Head of caudate nucleus (tissue), 42 donors: ENCODE measurements around the gene EPB41L4A.
"Not testable (repeated sequence)": the region's sequence is repeated elsewhere in the genome, so short reads cannot be mapped to it uniquely, and the experiment has no call there.

Experiments used
- DNase-seq, 42 donors: peaks; one replicate each; pipeline versions ENCODE4 v3.0.0 to v3.0.0-alpha.2; 2020 to 2021; ENCODE audit warnings: mixed read lengths in 7 of 42
- intact Hi-C: fragments of 100-400 bp; cut with DNase I; formaldehyde crosslinking; loops from one replicate; pipeline ENCODE4 v1.15.0; 2022

Gene EPB41L4A, protein sequence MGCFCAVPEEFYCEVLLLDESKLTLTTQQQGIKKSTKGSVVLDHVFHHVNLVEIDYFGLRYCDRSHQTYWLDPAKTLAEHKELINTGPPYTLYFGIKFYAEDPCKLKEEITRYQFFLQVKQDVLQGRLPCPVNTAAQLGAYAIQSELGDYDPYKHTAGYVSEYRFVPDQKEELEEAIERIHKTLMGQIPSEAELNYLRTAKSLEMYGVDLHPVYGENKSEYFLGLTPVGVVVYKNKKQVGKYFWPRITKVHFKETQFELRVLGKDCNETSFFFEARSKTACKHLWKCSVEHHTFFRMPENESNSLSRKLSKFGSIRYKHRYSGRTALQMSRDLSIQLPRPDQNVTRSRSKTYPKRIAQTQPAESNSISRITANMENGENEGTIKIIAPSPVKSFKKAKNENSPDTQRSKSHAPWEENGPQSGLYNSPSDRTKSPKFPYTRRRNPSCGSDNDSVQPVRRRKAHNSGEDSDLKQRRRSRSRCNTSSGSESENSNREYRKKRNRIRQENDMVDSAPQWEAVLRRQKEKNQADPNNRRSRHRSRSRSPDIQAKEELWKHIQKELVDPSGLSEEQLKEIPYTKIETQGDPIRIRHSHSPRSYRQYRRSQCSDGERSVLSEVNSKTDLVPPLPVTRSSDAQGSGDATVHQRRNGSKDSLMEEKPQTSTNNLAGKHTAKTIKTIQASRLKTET

GRCh38 chr5:112419164-112419985 is at the start of gene EPB41L4A:
Gene EPB41L4A, minus strand, starts transcription at chr5:112419277. Its CDS starts 238 bp downstream, at chr5:112419039.
- DNase-seq = peak in 41 of 42 donors; percentile 16 to 79 (median 55)
- intact Hi-C loops = loop anchor here (5.0 kb wide), 1 partner anchor 207 kb away; no protein-coding TSS in a partner anchor

GRCh38 chr5:112467485-112467884 is 48.4 kb upstream of the EPB41L4A start:
- no peak for DNase-seq
- intact Hi-C loops = no loop called here

DNA sequence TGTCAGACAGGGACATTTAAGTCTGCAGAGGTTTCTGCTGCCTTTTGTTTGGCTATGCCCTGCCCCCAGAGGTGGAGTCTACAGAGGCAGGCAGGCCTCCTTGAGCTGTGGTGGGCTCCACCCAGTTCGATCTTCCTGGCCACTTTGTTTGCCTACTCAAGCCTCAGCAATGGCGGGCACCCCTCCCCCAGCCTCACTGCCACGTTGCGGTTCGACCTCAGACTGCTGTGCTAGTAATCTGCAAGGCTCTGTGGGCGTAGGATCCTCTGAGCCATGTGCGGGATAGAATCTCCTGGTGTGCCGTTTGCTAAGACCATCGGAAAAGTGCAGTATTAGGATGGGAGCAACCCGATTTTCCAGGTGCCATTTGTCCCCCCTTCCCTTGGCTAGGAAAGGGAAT is 47.2 kb upstream of the EPB41L4A start:
- DNase-seq, intact Hi-C loops: not testable (repeated sequence)

DNA sequence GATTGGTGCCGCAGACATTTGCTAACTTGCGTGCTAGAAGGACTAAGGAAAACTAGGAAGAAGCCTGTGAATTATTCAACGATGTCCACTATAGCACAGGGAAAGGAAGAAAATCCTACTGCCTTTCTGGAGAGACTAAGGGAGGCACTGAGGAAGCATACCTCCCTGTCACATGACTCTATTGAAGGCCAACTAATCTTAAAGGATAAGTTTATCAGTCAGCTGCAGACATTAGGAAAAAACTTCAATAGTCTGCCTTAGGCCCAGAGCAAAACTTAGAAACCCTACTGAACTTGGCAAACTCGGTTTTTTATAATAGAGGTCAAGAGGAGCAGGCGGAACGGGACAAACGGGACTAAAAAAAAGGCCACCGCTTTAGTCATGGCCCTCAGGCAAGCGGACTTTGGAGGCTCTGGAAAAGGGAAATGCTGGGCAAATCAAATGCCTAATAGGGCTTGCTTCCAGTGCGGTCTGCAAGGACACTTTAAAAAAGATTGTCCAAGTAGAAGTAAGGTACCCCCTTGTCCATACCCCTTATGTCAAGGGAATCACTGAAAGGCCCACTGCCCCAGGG is 28.2 kb upstream of the EPB41L4A start:
- DNase-seq, intact Hi-C loops: not testable (repeated sequence)

DNA sequence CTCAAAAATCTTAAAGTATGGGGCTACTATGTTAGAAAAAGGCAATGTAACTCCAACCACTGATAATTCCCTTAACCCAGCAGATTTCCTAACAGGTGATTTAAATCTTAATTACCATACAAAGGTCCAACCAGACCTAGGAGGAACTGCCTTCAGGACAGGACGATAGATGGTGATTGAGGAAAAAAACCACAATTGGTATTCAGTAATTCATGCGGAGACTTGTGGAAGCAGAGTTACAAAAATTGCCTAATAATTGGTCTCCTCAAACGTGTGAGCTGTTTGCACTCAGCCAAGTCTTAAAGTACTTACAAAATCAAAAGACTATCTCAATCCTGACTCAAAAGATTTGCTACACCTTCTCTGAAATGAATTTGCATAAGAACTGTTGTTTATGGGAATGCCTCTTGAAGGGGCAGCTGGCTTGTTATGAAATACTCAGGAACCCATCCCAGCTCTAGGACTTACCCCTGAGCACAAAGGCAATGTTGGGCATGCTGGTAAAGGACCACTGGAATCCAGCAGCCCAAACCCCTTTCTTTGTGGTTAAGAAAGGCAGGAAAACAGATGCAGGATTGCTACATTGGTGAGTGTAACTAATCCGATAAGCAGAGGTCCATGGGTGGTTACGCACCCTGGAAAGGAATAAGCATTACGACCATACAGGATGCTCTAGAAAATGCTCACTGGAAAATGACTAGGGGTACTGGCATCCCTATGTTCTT is 26.7 kb upstream of the EPB41L4A start:
- no peak for DNase-seq
- intact Hi-C loops = no loop called here

DNA sequence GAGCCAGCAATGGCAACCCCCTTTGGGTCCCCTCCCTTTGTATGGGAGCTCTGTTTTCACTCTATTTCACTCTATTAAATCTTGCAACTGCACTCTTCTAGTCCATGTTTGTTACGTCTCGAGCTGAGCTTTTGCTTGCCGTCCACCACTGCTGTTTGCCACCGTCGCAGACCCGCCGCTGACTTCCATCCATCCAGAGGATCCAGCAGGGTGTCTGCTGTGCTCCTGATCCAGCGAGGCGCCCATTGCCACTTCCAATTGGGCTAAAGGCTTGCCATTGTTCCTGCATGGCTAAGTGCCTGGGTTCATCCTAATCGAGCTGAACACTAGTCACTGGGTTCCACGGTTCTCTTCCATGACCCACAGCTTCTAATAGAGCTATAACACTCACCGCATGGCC is 24.9 kb upstream of the EPB41L4A start:
- intact Hi-C loops, DNase-seq: not testable (repeated sequence)

DNA sequence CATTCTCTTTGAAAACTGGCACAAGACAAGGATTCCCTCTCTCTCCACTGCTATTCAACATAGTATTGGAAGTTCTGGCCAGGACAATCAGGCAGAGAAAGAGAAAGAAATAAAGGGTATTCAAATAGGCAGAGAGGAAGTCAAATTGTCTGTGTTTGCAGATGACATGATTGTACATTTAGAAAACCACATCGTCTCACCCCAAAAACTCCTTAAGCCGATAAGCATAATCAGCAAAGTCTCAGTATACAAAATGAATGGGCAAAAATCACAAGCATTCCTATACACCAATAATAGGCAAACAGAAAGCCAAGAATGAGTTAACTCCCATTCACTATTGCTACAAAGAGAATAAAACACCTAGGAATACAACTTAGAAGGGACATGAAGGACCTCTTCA is 21.0 kb upstream of the EPB41L4A start:
- DNase-seq = no peak
- intact Hi-C loops = no loop called here

GRCh38 chr5:112436144-112436543 is 17.1 kb upstream of the EPB41L4A start:
- DNase-seq = no peak
- intact Hi-C loops = no loop called here

- DNase-seq = no peak
- intact Hi-C loops = no loop called here
These were observed 15.6 kb upstream of the EPB41L4A start for GRCh38 chr5:112434641-112435040.

DNA sequence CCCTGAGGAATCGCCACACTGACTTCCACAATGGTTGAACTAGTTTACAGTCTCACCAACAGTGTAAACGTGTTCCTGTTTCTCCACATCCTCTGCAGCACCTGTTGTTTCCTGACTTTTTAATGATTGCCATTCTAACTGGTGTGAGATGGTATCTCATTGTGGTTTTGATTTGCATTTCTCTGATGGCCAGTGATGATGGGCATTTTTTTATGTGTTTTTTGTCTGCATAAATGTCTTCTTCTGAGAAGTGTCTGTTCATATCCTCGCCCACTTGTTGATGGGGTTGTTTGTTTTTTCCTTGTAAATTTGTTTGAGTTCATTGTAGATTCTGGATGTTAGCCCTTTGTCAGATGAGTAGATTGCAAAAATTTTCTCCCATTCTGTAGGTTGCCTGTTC is 7.1 kb upstream of the EPB41L4A start:
- intact Hi-C loops, DNase-seq: not testable (repeated sequence)

- DNase-seq = peak; percentile 71 to 93 (median 85)
- intact Hi-C loops = loop anchor here (1.0 to 5.0 kb wide), 2 partner anchors 208 to 245 kb away; no protein-coding TSS in a partner anchor
These were observed 1.1 kb upstream of the EPB41L4A start for GRCh38 chr5:112419986-112420864.

GRCh38 chr5:112418659-112419163 is 366 bp downstream of the EPB41L4A start:
- intact Hi-C loops = loop anchor here (5.0 kb wide), 1 partner anchor 206 kb away; no protein-coding TSS in a partner anchor
- DNase-seq = peak in 20 of 42 donors; percentile 1 to 57 (median 20)

- intact Hi-C loops = loop anchor here (5.0 kb wide), 1 partner anchor 206 kb away; no protein-coding TSS in a partner anchor
- DNase-seq = peak in 41 of 42 donors; percentile 2 to 70 (median 41)
These were observed 982 bp downstream of the EPB41L4A start for GRCh38 chr5:112417931-112418658.

DNA sequence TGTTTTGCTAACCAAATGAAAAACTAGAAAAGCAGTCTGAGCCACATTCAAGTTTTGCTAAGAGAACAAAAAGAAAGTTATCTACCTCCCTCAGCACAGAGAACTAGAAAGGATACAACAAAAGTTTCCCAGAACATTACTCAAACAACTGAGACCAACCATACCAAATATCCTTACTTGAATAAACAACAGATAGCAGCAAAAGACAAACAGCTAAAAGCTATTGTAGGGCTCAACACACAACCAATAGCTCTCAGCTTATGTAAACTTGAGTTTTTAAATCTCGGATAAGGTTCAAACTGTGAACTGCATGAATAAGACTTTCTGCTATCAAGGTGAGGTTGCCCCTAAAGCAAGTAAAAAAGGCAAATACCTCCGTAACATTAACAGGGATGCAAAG is 3.5 kb downstream of the EPB41L4A start:
- no peak for DNase-seq
- intact Hi-C loops = loop anchor here (5.0 kb wide), 1 partner anchor 203 kb away; no protein-coding TSS in a partner anchor

DNA sequence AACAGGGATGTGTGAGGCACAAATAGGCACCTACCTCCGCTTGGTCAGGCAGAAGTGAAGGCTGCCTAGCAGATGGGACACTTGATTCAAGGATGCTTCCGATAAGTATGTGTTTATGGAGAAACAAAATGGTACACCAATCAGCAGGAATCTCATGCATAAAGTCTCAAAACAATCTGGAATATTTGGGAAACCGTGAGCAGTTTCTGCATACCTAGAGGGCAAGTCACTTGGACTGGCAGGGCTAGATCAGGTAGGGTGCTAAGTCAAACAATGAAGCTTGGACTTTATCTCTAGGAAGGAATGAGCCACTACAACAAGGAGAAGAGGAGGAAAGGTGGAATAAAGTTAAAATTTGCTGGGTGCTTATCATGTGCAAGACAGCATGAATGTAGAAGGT is 5.5 kb downstream of the EPB41L4A start:
- intact Hi-C loops = no loop called here
- no peak for DNase-seq

DNA sequence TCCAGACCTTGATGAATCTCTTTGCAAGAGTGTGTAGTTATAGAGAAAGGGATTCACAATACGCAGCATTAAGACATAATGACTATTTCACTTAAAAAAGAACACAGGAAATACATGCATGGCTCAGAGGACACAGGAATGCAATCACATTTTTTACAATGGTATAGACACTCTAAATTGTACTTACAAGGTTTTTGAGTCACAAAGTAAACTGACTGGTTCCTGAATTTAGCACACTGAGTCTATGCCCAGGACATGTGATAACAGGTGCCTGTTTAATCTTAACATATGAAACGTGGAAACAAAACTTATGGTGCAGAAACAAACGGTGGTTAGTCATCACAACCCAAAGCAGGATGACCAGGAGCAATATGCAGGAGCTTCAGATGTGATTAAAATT is 6.7 kb downstream of the EPB41L4A start:
- no peak for DNase-seq
- intact Hi-C loops = no loop called here
